K562 (cell line): ENCODE data around the gene SLC35B1. TPM values are rescaled to one million over a fixed set of nuclear protein-coding genes. Genes with fewer than 3 reads are reported as not detected.

Experiments used
- CEBPB ChIP-seq: fragments of 450-650 bp; IDR thresholded peaks from 2 replicates; pipeline ENCODE4 v1.6.1; 2016; ENCODE audit warnings: missing genetic modification characterization, missing compliant biosample characterization
- FOS ChIP-seq: IDR thresholded peaks from 3 replicates; pipeline ENCODE4 v1.6.1; 2011; ENCODE audit not compliant: insufficient read length; ENCODE audit errors: extremely low read depth
- KDM5B ChIP-seq: fragments of 200-600 bp; sonication (generic); IDR thresholded peaks from 2 replicates; pipeline ENCODE4 v1.6.1; 2012; ENCODE audit warnings: low read depth, mild to moderate bottlenecking, moderate library complexity, low read length, control low read depth, inconsistent platforms; ENCODE audit not compliant: insufficient replicate concordance
- PCBP2 ChIP-seq: fragments of 200-400 bp; formaldehyde crosslinking; IDR thresholded peaks from 2 replicates; pipeline ENCODE4 v1.6.1; 2018; ENCODE audit warnings: low read length, low read depth, mild to moderate bottlenecking, moderate library complexity; ENCODE audit not compliant: poor library complexity, severe bottlenecking
- TAF9B ChIP-seq: fragments of 450-650 bp; IDR thresholded peaks from 2 replicates; pipeline ENCODE4 v1.6.1; 2018; ENCODE audit warnings: mild to moderate bottlenecking; ENCODE audit not compliant: partially characterized antibody
- ZKSCAN3 ChIP-seq: fragments of 250-450 bp; sonication (Bioruptor Pico); IDR thresholded peaks from 2 replicates; pipeline ENCODE4 v1.4.0; 2020
- ZNF695 ChIP-seq: fragments of 450-650 bp; formaldehyde crosslinking; IDR thresholded peaks from 2 replicates; pipeline ENCODE4 v1.4.0; 2020; ENCODE audit warnings: mild to moderate bottlenecking, moderate library complexity
- ZNF766 ChIP-seq: fragments of 200-800 bp; sonication (Bioruptor generic); conservative IDR thresholded peaks from 2 replicates; pipeline ENCODE4 v1.6.1; 2016; ENCODE audit warnings: missing genetic modification characterization, missing compliant biosample characterization
- polyA plus RNA-seq, 8 experiments: library from polyadenylated mRNA; depleted of rRNA in 4 of 8; stranded (reverse) in 5 of 8; unstranded in 3 of 8; fragments of >200 nt; fragmentation: Nextera tagmentation in 2 of 8; fragmentation: Illumina TruSeq in 1 of 8; extraction: Ambion mirVana in 2 of 8; extraction: Trizol in 1 of 8; gene quantifications; 2 replicates each; pipeline versions ENCODE4 v1.2.1 to v1.2.3, GENCODE V29; 2011 to 2014; ENCODE audit warnings: inconsistent platforms in 1 of 8, missing spikeins in 1 of 8
- total RNA-seq, 7 experiments: library from RNA; depleted of rRNA in 6 of 7; stranded (reverse); fragments of >200 nt in 6 of 7; fragmentation: Illumina TruSeq in 2 of 7; extraction: Trizol in 2 of 7; gene quantifications; 2 replicates each; pipeline versions ENCODE4 v1.2.1 to v1.2.3, GENCODE V29; 2011 to 2021; ENCODE audit warnings: low replicate concordance in 1 of 7
- TF ChIP-seq, protein P1 (sequence below), 3 experiments: IDR thresholded peaks in 2 of 3; conservative IDR thresholded peaks in 1 of 3; 2 replicates each; pipeline ENCODE4 v1.5.1; 2011 to 2012; ENCODE audit warnings: low read length in 3 of 3, mild to moderate bottlenecking in 3 of 3, control low read depth in 2 of 3, improper control_type of control experiment in 1 of 3, inconsistent platforms in 1 of 3, low read depth in 1 of 3, mixed read lengths in 1 of 3, moderate library complexity in 1 of 3; ENCODE audit not compliant: insufficient read depth in 2 of 3
- TF ChIP-seq, protein P2 (sequence below): sonication (generic); formaldehyde crosslinking; IDR thresholded peaks from 2 replicates; pipeline ENCODE4 v1.8.0; 2022; ENCODE audit warnings: mild to moderate bottlenecking, missing genetic modification reagents
- TF ChIP-seq, protein P3 (sequence below): fragments of 250-450 bp; sonication (Bioruptor Pico); IDR thresholded peaks from 2 replicates; pipeline ENCODE4 v1.4.0; 2020
- TF ChIP-seq, protein P4 (sequence below): fragments of 250-450 bp; sonication (Bioruptor Pico); IDR thresholded peaks from 2 replicates; pipeline ENCODE4 v1.5.0; 2020; ENCODE audit warnings: mild to moderate bottlenecking

Gene SLC35B1
- total and polyA plus RNA-seq, 9 of the 15 experiments (the other 6 are each of a cell fraction or from before 2014, with no cell fraction given): 51.4 to 87.9 (median 66.3) TPM

DNA sequence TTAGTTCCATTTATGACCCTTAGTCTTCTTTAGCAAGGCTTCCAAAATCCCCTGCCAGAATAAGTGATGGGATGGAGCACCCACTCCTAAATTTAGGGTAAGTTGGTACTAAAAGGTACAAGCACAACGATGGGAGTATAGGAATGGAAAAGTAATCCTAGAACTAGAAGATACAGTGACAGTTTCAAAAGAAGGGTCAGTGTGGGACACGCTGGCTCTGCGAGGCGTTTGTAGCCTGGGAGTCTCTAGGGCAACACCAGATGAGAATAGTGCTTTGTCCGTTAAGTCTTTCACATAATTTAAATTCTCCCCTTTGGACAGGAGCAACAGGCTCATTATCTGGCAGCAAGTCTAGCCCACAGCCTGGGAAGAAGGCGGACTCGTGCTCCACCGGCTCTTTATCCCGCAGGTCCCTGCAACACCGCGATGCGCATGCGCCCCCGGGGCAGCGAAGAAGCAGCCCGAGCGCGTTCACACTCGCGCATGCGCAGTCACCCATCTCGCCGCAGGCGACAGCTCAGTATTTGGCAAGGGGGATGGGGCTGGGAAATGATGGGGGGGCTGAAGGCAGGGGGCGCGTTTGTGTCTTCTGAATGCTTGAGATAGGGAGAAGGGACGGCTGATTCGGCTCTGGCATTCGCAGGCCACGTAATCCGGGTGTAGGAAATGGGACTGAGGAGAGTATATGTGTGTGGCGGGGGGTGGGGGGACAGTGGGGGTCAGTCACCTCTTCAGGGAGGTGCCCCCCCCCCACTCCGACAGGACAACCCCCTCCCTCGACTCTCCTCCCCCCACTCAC, 30.4 kb downstream of the SLC35B1 start (continued):
- TF ChIP-seq, protein P1, sequence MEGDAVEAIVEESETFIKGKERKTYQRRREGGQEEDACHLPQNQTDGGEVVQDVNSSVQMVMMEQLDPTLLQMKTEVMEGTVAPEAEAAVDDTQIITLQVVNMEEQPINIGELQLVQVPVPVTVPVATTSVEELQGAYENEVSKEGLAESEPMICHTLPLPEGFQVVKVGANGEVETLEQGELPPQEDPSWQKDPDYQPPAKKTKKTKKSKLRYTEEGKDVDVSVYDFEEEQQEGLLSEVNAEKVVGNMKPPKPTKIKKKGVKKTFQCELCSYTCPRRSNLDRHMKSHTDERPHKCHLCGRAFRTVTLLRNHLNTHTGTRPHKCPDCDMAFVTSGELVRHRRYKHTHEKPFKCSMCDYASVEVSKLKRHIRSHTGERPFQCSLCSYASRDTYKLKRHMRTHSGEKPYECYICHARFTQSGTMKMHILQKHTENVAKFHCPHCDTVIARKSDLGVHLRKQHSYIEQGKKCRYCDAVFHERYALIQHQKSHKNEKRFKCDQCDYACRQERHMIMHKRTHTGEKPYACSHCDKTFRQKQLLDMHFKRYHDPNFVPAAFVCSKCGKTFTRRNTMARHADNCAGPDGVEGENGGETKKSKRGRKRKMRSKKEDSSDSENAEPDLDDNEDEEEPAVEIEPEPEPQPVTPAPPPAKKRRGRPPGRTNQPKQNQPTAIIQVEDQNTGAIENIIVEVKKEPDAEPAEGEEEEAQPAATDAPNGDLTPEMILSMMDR (IDR thresholded peaks at IDR 0.05 in 2 of 3, conservative IDR thresholded peaks at IDR 0.05 in 1 of 3; ENCODE audit: insufficient read depth in 2 of 3, low read depth in 1 of 3, low read length in 3 of 3): peak in 1 of 3 experiments; percentile 7; a peak in 1 of 6 replicates
- no peak for TF ChIP-seq CEBPB (tag)
- no peak for TF ChIP-seq ZKSCAN3 (CRISPR knock-in tag)
- no peak for TF ChIP-seq ZNF695 (CRISPR knock-in tag)
- no peak for TF ChIP-seq PCBP2
- peak; percentile 24 for TF ChIP-seq KDM5B
- peak; percentile 60 for TF ChIP-seq TAF9B
- TF ChIP-seq, protein P2, sequence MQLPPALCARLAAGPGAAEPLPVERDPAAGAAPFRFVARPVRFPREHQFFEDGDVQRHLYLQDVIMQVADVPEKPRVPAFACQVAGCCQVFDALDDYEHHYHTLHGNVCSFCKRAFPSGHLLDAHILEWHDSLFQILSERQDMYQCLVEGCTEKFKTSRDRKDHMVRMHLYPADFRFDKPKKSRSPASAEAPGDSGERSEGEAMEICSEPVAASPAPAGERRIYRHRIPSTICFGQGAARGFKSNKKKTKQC (CRISPR knock-in tag): no peak
- TF ChIP-seq, protein P3, sequence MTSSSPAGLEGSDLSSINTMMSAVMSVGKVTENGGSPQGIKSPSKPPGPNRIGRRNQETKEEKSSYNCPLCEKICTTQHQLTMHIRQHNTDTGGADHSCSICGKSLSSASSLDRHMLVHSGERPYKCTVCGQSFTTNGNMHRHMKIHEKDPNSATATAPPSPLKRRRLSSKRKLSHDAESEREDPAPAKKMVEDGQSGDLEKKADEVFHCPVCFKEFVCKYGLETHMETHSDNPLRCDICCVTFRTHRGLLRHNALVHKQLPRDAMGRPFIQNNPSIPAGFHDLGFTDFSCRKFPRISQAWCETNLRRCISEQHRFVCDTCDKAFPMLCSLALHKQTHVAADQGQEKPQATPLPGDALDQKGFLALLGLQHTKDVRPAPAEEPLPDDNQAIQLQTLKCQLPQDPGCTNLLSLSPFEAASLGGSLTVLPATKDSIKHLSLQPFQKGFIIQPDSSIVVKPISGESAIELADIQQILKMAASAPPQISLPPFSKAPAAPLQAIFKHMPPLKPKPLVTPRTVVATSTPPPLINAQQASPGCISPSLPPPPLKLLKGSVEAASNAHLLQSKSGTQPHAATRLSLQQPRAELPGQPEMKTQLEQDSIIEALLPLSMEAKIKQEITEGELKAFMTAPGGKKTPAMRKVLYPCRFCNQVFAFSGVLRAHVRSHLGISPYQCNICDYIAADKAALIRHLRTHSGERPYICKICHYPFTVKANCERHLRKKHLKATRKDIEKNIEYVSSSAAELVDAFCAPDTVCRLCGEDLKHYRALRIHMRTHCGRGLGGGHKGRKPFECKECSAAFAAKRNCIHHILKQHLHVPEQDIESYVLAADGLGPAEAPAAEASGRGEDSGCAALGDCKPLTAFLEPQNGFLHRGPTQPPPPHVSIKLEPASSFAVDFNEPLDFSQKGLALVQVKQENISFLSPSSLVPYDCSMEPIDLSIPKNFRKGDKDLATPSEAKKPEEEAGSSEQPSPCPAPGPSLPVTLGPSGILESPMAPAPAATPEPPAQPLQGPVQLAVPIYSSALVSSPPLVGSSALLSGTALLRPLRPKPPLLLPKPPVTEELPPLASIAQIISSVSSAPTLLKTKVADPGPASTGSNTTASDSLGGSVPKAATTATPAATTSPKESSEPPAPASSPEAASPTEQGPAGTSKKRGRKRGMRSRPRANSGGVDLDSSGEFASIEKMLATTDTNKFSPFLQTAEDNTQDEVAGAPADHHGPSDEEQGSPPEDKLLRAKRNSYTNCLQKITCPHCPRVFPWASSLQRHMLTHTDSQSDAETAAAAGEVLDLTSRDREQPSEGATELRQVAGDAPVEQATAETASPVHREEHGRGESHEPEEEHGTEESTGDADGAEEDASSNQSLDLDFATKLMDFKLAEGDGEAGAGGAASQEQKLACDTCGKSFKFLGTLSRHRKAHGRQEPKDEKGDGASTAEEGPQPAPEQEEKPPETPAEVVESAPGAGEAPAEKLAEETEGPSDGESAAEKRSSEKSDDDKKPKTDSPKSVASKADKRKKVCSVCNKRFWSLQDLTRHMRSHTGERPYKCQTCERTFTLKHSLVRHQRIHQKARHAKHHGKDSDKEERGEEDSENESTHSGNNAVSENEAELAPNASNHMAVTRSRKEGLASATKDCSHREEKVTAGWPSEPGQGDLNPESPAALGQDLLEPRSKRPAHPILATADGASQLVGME: no peak
- no peak for TF ChIP-seq ZNF766 (CRISPR knock-in tag)
- TF ChIP-seq, protein P4, sequence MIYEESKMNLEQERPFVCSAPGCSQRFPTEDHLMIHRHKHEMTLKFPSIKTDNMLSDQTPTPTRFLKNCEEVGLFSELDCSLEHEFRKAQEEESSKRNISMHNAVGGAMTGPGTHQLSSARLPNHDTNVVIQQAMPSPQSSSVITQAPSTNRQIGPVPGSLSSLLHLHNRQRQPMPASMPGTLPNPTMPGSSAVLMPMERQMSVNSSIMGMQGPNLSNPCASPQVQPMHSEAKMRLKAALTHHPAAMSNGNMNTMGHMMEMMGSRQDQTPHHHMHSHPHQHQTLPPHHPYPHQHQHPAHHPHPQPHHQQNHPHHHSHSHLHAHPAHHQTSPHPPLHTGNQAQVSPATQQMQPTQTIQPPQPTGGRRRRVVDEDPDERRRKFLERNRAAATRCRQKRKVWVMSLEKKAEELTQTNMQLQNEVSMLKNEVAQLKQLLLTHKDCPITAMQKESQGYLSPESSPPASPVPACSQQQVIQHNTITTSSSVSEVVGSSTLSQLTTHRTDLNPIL (CRISPR knock-in tag): no peak
- no peak for TF ChIP-seq FOS
